NAMALWA (cell line): ENCODE measurements around the gene MST1.
A peak's percentile ranks its signal among the peaks of the same experiment; 100 is the strongest.
"Not testable (repeated sequence)": the region's sequence is repeated elsewhere in the genome, so short reads cannot be mapped to it uniquely, and the experiment has no call there.

Experiments
- DNase-seq: peaks from one replicate; pipeline ENCODE4 v3.0.0-alpha.2; 2015; ENCODE audit warnings: low spot score

The MST1 gene

DNA sequence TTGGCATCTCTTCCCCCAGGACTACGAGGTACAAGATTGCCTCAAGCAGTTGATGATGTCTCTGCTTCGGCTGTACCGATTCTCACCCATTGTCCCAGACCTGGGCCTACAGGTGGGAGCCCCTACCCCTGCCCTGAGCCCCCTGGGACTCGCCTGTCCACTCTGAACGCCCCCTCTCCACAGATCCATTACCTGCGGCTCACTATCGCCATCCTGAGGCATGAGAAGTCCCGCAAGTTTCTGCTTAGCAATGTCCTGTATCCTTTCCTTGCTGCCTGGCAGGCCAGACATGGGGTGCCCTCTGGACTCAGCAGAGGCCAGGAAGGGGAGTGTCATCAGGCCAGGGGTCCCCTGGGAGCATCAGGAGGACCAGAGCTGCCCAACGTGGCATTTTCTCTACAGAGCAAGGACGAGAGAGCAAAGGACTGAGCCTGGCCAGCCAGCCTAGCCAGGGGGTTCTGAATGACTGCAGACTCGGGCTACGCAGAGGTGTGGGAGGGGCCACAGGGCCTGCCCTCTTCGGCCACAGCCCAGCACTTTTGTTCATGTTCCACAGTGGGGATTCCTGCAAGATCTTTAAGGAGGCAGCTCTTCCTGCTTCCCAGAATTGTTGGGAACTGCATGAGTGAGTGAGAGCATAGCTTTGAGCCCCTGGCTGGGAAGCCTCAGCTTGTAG, 11.3 kb upstream of the MST1 start:
- DNase-seq: no peak

DNA sequence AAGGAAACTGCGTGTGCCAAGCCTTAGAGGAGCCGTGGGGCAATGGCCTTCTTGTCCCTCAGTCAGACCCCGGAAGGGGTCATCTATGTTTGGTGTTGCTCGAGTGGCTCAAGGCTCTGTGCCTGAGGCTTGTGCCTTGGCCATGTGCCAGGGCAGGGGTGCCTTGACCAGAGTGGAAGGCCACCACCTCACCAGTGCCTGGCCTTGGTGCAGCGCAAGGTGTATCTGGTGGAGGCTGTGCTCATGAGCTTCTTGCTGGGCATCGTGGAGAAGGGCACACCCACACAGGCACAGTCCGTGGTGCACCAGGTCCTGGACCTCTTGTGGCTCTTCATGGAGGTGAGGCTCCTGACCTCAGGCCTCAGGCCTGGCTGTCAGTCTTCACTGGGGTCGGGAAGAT, 10.7 kb upstream of the MST1 start:
- DNase-seq: no peak

DNA sequence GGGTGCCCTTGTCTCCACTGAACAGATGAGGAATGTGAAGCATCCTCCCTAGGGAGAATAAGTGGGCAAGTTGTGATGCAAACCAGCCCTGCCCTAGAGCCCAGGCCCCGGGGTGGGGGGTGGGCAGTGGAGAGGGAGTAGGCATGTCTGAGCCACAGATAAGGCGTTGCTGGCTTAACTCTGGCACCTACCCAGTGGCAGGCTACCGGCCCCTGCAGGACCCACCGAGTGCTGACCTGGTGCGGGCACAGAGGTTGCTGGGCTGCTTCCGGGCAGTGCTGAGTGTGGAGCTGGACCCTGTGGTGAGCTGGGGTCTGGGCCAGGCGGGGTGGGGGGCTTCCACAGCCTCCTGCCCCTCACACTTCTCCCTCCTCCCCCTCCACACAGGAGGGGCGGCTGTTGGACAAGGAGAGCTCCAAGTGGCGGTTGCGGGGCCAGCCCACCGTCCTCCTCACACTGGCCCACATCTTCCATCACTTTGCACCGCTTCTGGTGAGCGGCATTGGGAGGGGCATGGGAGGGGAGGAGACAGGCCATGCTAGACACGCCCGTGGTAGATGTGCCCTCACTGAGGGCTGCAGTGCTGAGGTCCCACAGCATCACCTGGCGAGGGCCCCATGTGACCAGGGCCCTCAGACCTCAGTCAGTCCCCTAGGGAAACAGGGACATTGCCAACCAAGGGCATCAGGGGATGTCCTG, 10.2 kb upstream of the MST1 start:
- DNase-seq: no peak

DNA sequence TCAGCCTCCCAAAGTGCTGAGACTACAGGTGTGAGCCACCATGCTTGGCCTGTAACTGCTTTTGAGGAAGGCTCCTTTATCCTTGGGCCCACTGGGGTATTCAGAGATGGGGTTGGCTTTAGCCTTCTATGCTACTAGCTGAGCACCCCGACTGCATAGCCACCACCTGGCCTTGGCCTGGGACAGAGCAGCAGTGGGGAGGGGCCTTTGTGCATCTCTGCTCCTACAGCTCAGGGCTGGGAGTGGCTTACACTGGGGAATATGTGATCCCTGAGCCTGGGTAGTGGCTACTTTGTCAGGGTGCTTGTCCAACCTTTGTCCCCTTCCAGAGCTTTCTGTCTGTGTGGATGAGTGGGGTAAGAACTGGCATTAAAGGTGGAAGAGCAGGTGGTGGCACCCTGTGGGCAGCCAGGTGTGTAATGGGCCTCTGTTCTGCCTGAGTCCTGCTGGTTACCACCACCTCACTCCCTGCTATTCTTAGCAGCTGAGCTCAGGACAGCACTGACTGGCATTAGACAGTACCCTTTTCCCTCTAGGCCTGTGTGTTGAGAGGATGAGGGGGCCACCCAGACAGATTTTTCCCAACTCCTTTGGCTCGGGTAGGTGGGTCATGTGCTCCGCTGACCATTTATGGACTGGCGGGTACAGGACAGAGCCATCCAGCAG, 6.2 kb upstream of the MST1 start:
- not testable (repeated sequence) for DNase-seq

DNA sequence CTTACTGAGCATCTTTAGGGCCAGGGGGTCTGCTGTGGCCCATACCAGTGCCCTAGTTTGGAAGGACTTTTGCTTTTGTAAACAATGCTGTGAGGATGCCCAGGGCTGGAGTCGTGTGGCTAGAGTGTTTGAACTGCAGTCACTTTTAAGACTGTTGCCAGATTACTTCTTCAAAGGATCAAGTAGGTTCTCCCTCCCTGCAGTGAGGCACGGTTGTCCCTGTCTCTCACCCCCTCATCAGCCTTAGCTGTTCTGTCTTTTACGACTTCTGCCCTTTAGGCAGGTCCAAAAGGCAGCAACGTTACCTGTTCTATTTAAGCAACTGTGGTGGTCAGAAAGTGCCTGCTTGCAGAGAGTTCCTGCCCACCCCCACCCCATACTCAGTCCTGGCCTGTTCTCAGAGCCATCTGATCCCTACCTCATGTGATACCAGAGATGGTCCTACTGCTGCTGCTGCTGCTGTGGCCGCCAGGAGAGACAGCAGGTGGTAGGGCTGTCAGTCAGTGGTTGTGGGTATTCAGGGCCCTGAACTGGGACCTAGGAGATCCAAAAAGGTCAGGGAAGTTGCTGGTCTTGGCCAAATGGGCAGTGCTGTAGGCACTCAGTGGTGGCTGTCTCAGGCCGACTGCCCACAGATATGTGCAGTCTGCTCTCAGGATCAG, 5.3 kb upstream of the MST1 start:
- DNase-seq: not testable (repeated sequence)

DNA sequence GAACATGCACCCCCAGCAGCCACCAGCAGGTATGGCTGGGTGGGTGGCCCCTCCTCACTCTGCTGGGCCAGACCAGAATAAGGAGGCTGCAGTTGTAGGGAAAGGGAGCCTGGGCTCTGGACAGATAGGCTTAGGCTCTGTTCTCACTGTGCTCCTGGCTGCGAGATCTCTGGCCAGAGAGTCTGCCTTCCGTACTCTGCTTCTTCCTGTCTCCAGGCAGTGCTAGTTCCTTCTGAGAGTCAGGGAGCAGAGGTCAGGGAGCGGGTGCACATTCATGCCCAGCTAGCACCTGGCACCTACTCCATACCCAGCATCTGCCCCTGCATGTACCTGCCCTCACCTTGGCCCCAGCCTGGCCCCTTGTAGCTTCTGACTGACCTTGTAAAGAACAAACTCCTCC, 2.2 kb upstream of the MST1 start:
- DNase-seq: not testable (repeated sequence)

DNA sequence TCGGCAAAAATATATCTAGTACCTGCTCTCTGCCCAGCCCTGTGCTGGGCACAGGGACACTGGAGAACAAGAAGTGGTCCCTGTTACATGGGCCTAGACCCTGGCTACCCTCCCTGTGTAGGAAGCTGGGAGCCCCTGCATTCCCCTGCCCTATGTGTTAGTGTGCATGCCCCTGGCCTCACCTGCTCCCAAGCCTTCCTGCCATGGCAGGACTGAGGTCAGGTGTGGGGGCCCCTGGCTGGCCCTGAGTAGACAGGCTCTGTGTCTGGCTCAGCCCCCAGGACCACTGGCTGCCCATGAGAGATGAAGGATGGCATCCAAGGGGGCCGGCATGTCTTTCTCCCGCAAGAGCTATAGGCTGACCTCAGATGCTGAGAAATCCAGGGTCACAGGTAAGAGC, 1.6 kb upstream of the MST1 start:
- DNase-seq: not testable (repeated sequence)

DNA sequence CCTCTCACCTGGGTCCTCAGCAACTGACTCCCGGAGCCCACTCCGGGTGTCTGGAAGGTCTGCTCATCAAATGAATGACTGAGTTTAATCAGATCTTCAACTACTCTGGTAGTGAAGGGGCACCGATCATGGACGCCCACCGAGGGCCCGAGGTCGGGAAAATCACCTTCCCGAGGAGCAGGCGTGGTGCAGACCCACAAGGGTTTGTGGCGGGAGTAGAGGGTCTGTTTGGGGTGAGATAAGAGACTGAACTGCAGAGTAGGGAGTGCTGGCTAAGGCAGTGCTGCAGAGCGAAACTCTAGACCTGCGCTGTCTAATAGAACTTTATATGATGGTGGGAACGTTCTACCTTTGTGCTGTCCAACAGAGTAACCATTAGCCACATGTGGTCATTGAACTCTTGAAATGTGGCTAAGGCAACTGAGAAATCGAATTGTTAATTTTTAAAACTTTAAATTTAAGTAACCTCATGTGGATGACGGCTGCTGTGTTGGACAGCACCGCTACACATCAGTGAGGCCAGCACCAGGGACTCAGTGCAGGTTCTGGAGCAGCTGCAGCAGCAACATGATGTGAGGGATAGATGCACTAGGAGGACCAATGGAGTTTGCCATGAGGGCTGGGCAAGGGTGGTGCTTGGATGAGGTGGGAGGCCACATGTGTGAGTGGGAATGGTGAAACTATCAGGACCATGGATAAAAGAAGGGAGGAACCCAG, 792 bp upstream of the MST1 start:
- not testable (repeated sequence) for DNase-seq

DNA sequence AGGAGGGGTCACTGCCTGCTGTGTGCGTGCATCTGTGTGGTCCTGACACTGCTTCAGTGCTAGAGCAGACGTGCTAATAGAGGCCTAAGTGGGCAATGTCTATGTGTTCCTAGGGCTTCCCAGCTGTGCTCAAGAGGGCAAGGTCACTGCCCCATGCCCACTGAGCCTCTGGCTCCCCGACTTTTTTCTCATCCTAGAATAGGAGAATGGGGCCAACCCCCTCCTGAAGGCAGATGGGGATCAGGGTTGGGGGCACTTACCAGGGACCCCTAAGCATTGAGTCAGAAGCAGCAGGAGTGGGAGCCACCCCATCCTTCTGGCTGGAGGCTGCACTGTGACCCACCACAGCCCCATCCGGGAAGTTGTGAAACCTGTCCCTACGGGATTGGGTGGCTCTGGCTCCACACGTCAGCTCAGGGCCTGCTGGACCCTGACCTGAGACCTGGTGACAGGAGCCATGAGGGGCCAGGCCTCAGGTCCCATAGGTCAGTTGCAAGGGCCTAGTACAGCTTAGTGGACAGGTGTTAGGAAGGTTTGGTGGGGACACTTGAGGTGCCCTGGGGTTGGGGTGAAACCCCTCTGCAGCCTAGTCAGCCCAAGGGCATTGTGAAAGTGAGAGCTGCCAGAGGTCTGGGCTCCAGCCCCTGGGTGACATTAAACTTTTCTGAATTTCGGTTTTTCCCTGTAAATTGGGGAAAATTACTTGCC, 782 bp downstream of the MST1 start:
- DNase-seq: peak; percentile 24

DNA sequence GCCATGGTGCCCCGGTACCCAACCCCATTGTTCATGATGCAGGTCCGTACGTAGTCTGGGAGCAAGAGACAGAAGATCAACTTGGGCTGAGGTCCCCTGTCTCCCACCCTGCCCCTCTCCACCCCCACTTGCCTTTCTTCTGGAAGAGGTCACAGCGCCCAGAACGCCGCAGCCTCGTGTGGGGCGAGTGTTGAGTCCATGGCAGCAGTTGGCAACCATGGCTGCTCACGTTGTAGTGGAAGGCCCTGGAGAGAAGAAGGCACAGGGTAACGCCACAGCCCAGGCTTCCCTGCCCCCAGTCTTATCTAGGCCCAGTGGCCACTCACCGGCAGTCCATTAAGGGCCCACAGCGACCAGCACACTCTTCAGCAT, 1.9 kb downstream of the MST1 start:
- not testable (repeated sequence) for DNase-seq

DNA sequence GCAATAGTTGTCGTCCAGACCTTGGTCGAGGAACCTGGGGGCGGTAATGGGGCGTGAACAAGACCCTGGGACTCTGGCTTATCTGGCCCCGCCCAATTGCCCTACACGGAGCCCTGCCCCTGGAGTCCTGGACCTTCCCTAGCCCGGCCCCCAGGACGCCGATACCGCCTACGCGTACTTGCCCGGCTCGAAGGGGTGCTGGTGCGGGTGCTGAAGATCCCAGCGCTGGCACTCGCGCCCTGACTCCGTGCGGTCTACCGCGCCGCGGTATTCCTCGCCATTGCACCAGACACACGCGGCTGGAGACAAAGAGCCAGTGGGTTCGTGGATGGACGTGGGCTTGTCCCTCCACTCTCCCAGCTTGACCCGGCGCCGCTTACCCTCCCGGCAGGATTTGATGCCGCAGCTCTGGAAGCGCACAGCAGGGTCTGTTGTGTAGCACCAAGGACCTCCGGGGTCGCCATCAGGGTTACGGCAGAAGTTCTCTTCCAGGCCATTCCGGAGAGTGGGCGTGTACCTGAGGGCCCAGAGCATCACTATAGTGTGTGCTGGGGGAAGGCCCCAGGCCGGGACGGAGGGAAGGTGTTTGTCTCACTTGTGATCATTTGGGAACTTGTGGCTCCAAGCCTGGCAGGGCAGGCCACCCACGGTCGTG, 2.4 kb downstream of the MST1 start:
- not testable (repeated sequence) for DNase-seq

DNA sequence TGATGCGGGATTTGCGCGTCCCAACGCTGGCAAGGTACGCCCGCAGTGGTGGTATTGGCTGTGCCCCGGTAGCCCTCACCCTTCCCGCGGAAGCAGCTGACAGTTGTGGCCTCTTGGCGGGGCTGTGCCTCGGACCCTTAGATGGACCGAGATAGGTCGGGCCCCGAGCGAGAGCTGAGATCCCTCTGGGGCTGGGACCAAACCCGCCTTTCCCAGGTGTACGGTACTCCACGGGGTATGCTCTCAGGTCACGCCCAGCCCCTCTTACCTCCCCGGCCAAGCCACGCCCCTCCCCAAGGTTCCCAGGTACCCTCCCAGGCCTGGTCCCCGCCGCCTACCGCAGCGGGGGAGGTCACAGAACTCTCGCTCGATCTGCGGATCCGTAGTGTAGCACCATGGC, 2.9 kb downstream of the MST1 start:
- not testable (repeated sequence) for DNase-seq

DNA sequence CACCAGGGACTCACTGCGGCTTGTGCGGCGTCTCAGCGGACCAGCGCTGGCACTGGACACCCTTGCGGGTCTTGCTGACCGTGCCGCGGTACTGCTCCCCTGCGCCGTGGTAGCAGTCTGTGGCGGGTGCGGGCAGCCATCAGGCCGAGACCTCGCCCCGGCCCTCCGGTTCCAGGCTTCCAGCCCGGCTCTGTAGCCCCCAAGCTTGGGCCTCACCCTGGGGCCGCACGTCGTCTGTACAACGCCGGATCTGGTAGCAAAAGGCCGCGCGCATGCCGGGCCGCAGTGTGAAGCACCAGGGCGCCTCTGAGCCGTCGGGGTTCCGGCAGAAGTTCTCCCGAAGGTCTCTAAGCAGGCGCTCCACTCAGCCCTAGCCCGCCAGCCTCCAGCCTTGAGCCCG, 3.4 kb downstream of the MST1 start:
- not testable (repeated sequence) for DNase-seq

DNA sequence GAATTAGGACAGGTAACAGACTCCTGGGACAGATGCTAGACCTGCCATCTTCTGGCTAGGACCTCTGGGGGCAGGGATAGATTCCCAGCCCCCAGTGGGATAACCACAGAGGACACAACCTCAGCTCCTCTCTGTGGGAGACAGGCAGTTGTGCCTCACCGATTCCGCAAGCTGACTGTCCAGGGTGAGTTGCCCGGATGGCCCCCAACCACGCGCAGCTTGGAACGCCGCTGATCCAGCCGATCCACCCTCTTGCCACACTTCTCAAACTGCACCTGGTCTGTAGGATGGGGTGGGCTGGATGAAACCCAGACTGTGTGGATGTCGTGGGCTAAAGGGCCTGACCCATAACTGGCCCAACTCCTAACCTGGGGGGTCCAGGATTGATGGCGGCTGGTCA, 4.2 kb downstream of the MST1 start:
- not testable (repeated sequence) for DNase-seq

DNA sequence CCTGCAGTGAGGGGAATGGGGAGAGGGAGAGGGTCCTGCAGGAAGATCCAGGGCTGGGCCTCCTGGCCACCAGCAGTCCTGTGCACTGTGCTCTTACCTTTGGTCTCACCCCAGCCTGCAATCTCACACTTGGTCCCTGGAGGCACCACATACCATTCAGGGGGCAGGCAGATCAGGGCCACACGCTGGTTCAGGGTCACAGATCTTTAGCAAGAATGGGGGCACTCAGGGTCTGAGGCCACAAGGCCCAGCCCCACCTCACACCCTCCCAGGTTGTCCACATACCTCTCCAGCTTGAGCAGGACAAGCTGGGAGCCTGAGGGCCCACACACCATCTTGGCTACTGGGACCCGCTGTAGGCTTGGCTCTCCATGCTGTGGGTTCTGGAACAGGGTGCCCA, 4.8 kb downstream of the MST1 start:
- DNase-seq: not testable (repeated sequence)

DNA sequence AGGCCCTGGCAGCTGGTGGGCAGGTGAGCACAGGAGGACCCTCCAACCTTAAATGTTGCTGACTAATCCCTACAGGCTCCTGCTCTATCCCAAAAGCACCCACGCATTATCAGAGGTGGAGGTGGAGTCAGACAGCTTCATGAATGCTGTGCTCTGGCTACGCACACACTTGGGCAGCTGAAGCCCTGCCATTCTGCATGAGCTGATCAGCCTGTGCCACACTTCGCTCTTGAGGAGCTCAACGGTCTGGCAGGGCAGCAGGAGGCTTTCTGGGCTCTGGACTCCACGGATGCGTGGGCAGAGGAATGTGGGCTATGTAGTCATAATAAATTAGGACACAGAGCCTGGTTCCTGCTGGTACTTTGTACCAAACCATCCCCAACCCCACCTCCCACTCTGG, 6.1 kb downstream of the MST1 start:
- DNase-seq: no peak

DNA sequence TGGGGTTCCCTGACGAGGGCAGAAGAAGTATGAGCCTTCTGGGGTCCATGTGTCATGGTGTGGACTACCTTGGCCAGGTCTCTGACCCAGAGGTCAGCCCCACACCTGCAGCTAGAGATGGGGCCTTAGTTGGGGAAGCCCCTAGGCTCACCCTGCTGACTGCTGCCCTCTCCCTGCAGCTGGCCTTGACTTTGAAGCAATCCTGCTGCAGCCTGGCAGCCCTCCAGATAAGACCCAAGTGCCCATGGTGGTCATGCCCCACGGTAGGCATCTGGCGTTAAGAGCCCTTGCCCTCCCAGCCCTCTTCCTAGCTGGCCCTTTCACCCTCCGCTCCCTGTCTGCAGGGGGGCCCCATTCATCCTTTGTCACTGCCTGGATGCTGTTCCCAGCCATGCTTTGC, 7.7 kb downstream of the MST1 start:
- DNase-seq: no peak

DNA sequence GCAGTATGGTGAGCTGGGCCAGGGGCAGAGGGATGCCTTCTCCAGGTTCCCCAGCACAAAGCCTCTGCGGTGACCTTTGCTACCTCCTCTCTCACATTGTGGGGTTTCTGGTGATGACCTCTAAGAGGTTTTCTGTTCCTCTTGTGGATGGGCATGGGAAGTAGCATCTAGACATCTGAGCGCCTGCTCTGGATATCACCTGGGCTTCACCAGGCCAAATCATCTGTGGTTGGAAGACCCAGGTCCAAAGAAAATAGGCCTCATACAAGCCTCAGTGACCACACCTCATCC, 8.1 kb downstream of the MST1 start:
- no peak for DNase-seq

DNA sequence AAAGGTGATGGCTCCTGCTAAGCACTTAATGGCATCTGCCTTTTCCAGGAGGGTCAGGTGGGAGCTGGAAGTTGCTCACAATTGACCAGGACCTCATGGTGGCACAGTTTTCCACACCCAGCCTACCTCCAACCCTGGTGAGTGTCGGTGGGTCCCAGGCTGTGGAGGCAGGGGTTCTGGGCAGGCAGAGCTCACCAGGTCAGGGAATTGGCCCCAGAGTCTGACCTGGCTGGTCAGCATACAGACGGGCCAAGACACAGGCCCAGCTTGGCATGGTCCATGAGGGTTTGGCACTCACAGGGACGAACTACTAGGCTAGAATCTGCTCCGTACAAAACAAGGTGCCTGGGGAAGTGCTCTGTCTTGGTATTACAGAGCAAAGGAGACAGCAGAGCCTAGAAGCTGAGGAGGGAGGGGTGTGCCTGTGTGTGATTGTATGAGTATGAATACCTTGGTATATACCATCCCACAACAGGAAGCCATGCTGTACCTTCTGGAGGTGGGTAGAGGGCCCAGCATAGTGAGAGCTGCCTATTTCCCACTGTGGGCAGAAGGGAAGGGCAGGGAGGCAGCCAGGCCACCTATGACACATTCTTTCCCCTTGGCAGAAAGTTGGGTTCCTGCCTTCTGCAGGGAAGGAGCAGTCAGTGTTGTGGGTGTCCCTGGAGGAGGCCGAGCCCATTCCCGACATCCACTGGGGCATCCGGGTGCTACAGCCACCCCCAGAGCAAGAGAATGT, 8.6 kb downstream of the MST1 start:
- DNase-seq: no peak

DNA sequence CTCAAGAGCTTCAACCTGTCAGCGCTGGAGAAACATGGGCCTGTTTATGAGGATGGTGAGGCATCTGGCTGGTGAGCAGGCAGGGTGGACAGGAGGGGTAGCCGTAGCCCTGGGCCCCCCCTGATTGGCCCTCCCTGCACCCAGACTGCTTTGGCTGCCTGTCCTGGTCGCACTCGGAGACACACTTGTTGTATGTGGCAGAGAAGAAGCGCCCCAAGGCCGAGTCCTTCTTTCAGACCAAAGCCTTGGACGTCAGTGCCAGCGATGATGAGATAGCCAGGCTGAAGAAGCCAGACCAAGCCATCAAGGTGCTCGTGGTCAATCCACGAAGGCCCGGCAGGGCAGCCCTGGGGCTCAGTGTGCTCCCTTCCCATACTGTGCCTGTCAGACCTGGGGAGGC, 13.4 kb downstream of the MST1 start:
- DNase-seq: no peak
